H1 (cell line): ENCODE measurements around the gene TRHDE. TPM values are rescaled to one million over a fixed set of nuclear protein-coding genes. Genes with fewer than 3 reads are reported as not detected.

Source experiments
- CTCF ChIA-PET: fragments of 300-600 bp; sonication (Branson Sonifier 250); formaldehyde crosslinking; loops from one replicate; lab custom pipeline; 2021; ENCODE audit not compliant: partially characterized antibody; lab: Charles Lee
- POLR2A ChIA-PET: fragments of 300-600 bp; sonication (Branson Sonifier 250); formaldehyde crosslinking; loops from one replicate; lab custom pipeline; 2021; ENCODE audit warnings: inconsistent platforms; ENCODE audit not compliant: partially characterized antibody; lab: Charles Lee
- DNase-seq, 2 experiments: peaks; one replicate each; pipeline versions ENCODE4 v3.0.0 to v3.0.0-alpha.2; 2010 to 2022; ENCODE audit warnings: low spot score in 2 of 2, low read depth in 1 of 2, mixed read lengths in 1 of 2
- FAIRE-seq: peaks from 2 replicates; lab custom pipeline; 2011; peaks lifted over from hg19 to GRCh38; lab: Jason Lieb, UNC
- H2AFZ ChIP-seq: 2 replicates; pipeline ENCODE4 v1.8.1; 2012; ENCODE audit warnings: low read length, inconsistent platforms
- H2AK5ac ChIP-seq: 2 replicates; pipeline ENCODE4 v1.6.1; 2013; ENCODE audit warnings: low read depth, low read length
- H2BK120ac ChIP-seq: replicated peaks from 2 replicates; pipeline ENCODE3; 2013; ENCODE audit warnings: low read depth, low read length, inconsistent platforms
- H2BK12ac ChIP-seq: 2 replicates; pipeline ENCODE4 v1.6.1; 2013; ENCODE audit warnings: low read depth, low read length
- H2BK15ac ChIP-seq: 2 replicates; pipeline ENCODE4 v1.6.1; 2013; ENCODE audit warnings: low read length
- H2BK20ac ChIP-seq: 2 replicates; pipeline ENCODE4 v1.6.1; 2013; ENCODE audit warnings: low read length
- H2BK5ac ChIP-seq: 2 replicates; pipeline ENCODE4 v1.6.1; 2013; ENCODE audit warnings: low read depth, low read length
- H3K14ac ChIP-seq: 2 replicates; pipeline ENCODE4 v1.6.1; 2013; ENCODE audit warnings: inconsistent platforms; ENCODE audit not compliant: insufficient read length
- H3K18ac ChIP-seq: 2 replicates; pipeline ENCODE4 v1.6.1; 2013; ENCODE audit warnings: low read length; ENCODE audit errors: extremely low read depth
- H3K23ac ChIP-seq: 2 replicates; pipeline ENCODE4 v1.6.1; 2013; ENCODE audit warnings: inconsistent platforms; ENCODE audit not compliant: insufficient read length
- H3K23me2 ChIP-seq: 2 replicates; pipeline ENCODE4 v1.6.1; 2013; ENCODE audit warnings: low read depth, low read length
- H3K27ac ChIP-seq: 2 replicates; pipeline ENCODE4 v1.6.1; 2011; ENCODE audit warnings: low read depth, low read length, inconsistent platforms
- H3K27me3 ChIP-seq, 4 experiments: replicated peaks in 1 of 4; 1 replicate in 1 of 4; 2 replicates in 3 of 4; pipeline versions ENCODE4 v1.6.1 to v1.8.1; 2011 to 2013; ENCODE audit warnings: low read length in 3 of 4, mild to moderate bottlenecking in 3 of 4, inconsistent platforms in 2 of 4, mixed read lengths in 2 of 4, moderate library complexity in 1 of 4; ENCODE audit not compliant: control insufficient read depth in 3 of 4, insufficient read depth in 3 of 4; ENCODE audit errors: extremely low read depth in 1 of 4
- H3K36me3 ChIP-seq, 4 experiments: 2 replicates each; pipeline versions ENCODE4 v1.6.1 to v1.8.1; 2011 to 2013; ENCODE audit warnings: mild to moderate bottlenecking in 4 of 4, low read length in 3 of 4, moderate library complexity in 2 of 4, control low read depth in 1 of 4, inconsistent platforms in 1 of 4; ENCODE audit not compliant: insufficient read depth in 4 of 4, control insufficient read depth in 2 of 4
- H3K4ac ChIP-seq: replicated peaks from 2 replicates; pipeline ENCODE3; 2013; ENCODE audit warnings: low read length, low read depth, mixed read lengths, inconsistent platforms; ENCODE audit not compliant: insufficient read length
- H3K4me1 ChIP-seq, 4 experiments: replicated peaks in 1 of 4; 1 replicate in 1 of 4; 2 replicates in 3 of 4; pipeline versions ENCODE4 v1.6.1 to v1.8.1; 2011 to 2013; ENCODE audit warnings: low read length in 3 of 4, inconsistent platforms in 2 of 4, mixed read lengths in 1 of 4; ENCODE audit not compliant: insufficient read depth in 4 of 4, control insufficient read depth in 3 of 4
- H3K4me2 ChIP-seq, 2 experiments: 2 replicates each; pipeline versions ENCODE4 v1.6.1 to v1.8.1; 2011 to 2013; ENCODE audit warnings: low read depth in 2 of 2, low read length in 2 of 2, control low read depth in 1 of 2, inconsistent platforms in 1 of 2, mild to moderate bottlenecking in 1 of 2; ENCODE audit not compliant: insufficient read depth in 1 of 2
- H3K4me3 ChIP-seq, 4 experiments: fragments of 200-600, 300-600 bp in 1 of 4; sonication (generic), shearing (Covaris generic), sonication (Bioruptor Twin) in 1 of 4; 2 replicates each; pipeline versions ENCODE4 v1.5.1 to v1.8.1; 2011 to 2016; ENCODE audit warnings: low read length in 4 of 4, low read depth in 3 of 4, control low read depth in 2 of 4, inconsistent platforms in 2 of 4, mild to moderate bottlenecking in 2 of 4, mixed read lengths in 1 of 4, moderate library complexity in 1 of 4; ENCODE audit not compliant: insufficient read depth in 2 of 4; ENCODE audit errors: extremely low read depth in 1 of 4
- H3K56ac ChIP-seq: replicated peaks from 2 replicates; pipeline ENCODE3; 2013; ENCODE audit warnings: low read depth, mild to moderate bottlenecking, mixed read lengths, low read length, inconsistent platforms; ENCODE audit not compliant: insufficient read length
- H3K79me1 ChIP-seq: 2 replicates; pipeline ENCODE4 v1.6.1; 2013; ENCODE audit warnings: low read depth, low read length, control low read depth
- H3K79me2 ChIP-seq, 2 experiments: 2 replicates each; pipeline versions ENCODE4 v1.6.1 to v1.8.1; 2012 to 2013; ENCODE audit warnings: low read length in 2 of 2, mild to moderate bottlenecking in 2 of 2, inconsistent platforms in 1 of 2; ENCODE audit not compliant: insufficient read depth in 2 of 2, control insufficient read depth in 1 of 2
- H3K9ac ChIP-seq, 4 experiments: replicated peaks in 1 of 4; 1 replicate in 1 of 4; 2 replicates in 3 of 4; pipeline versions ENCODE4 v1.6.1 to v1.8.1; 2011 to 2013; ENCODE audit warnings: low read depth in 3 of 4, low read length in 3 of 4, control low read depth in 2 of 4, mild to moderate bottlenecking in 2 of 4, moderate library complexity in 2 of 4, inconsistent platforms in 1 of 4; ENCODE audit errors: extremely low read depth in 1 of 4
- H3K9me3 ChIP-seq, 2 experiments: 2 replicates each; pipeline versions ENCODE4 v1.6.1 to v1.8.1; 2012 to 2013; ENCODE audit warnings: mild to moderate bottlenecking in 2 of 2, moderate library complexity in 2 of 2, control low read depth in 1 of 2, inconsistent platforms in 1 of 2, low read depth in 1 of 2, low read length in 1 of 2, mixed read lengths in 1 of 2; ENCODE audit not compliant: insufficient read depth in 2 of 2
- H4K20me1 ChIP-seq, 2 experiments: replicated peaks in 1 of 2; 2 replicates each; pipeline versions ENCODE3 to v1.8.1; 2011 to 2013; ENCODE audit warnings: inconsistent platforms in 2 of 2, low read length in 2 of 2, mild to moderate bottlenecking in 1 of 2; ENCODE audit not compliant: insufficient read depth in 2 of 2, control insufficient read depth in 1 of 2
- H4K5ac ChIP-seq: 2 replicates; pipeline ENCODE4 v1.6.1; 2013; ENCODE audit warnings: low read length, low read depth, mixed read lengths, inconsistent platforms; ENCODE audit not compliant: insufficient read length
- H4K8ac ChIP-seq: 2 replicates; pipeline ENCODE4 v1.8.0; 2013; ENCODE audit warnings: mild to moderate bottlenecking, moderate library complexity, low read length, inconsistent platforms; ENCODE audit not compliant: insufficient read depth; ENCODE audit errors: extremely low read depth
- H4K91ac ChIP-seq: replicated peaks from 2 replicates; pipeline ENCODE3; 2013; ENCODE audit warnings: low read length, mixed read lengths, inconsistent platforms; ENCODE audit not compliant: insufficient read length
- BRCA1 ChIP-seq: IDR thresholded peaks from 2 replicates; pipeline ENCODE4 v1.6.1; 2012; ENCODE audit warnings: low read depth, low read length, improper control_type of control experiment
- CBX5 ChIP-seq: fragments of 300-800, 300-1000 bp; sonication (generic); IDR thresholded peaks from 2 replicates; pipeline ENCODE4 v1.7.1; 2016; ENCODE audit warnings: antibody characterized with exemption, low read length, low read depth
- CEBPB ChIP-seq: IDR thresholded peaks from 2 replicates; pipeline ENCODE4 v1.6.1; 2012; ENCODE audit warnings: low read depth, low read length
- CREB1 ChIP-seq: IDR thresholded peaks from 2 replicates; pipeline ENCODE4 v1.6.1; 2012; ENCODE audit warnings: inconsistent platforms
- CTBP2 ChIP-seq: IDR thresholded peaks from 2 replicates; pipeline ENCODE4 v1.7.0; 2011; ENCODE audit warnings: borderline replicate concordance, mild to moderate bottlenecking, moderate library complexity, mixed read lengths, low read length; ENCODE audit not compliant: insufficient read depth, insufficient read length
- EGR1 ChIP-seq: IDR thresholded peaks from 2 replicates; pipeline ENCODE4 v1.6.1; 2011; ENCODE audit warnings: low read depth, low read length, borderline replicate concordance
- HDAC2 ChIP-seq, 2 experiments: fragments of 300-600 bp in 1 of 2; sonication (generic) in 1 of 2; IDR thresholded peaks; 2 replicates each; pipeline ENCODE4 v1.6.1; 2011 to 2012; ENCODE audit warnings: low read depth in 2 of 2, low read length in 2 of 2, mild to moderate bottlenecking in 2 of 2, moderate library complexity in 2 of 2, borderline replicate concordance in 1 of 2, inconsistent platforms in 1 of 2
- KDM5A ChIP-seq: fragments of 200-600 bp; IDR thresholded peaks from 2 replicates; pipeline ENCODE4 v1.7.1; 2012; ENCODE audit warnings: mild to moderate bottlenecking, low read length, inconsistent platforms, mixed read lengths
- POLR2A ChIP-seq, 2 experiments: IDR thresholded peaks; 1 replicate in 1 of 2; 2 replicates in 1 of 2; pipeline ENCODE4 v1.6.1; 2011; ENCODE audit warnings: low read depth in 2 of 2, low read length in 2 of 2, mild to moderate bottlenecking in 2 of 2; ENCODE audit errors: control extremely low read depth in 1 of 2
- SP1 ChIP-seq: IDR thresholded peaks from 2 replicates; pipeline ENCODE4 v1.6.1; 2011; ENCODE audit warnings: low read depth, low read length
- SP4 ChIP-seq: IDR thresholded peaks from 2 replicates; pipeline ENCODE4 v1.6.1; 2012; ENCODE audit warnings: low read length, inconsistent platforms
- TAF1 ChIP-seq: IDR thresholded peaks from 2 replicates; pipeline ENCODE4 v1.6.1; 2011; ENCODE audit warnings: mild to moderate bottlenecking, low read depth, low read length
- TCF12 ChIP-seq: IDR thresholded peaks from 2 replicates; pipeline ENCODE4 v1.6.1; 2011; ENCODE audit warnings: low read depth, mild to moderate bottlenecking, low read length
- WGBS, 2 experiments: shearing (Covaris generic) in 1 of 2; methylation state at CpG; one replicate each; pipeline versions ENCODE4 v1.1.6 to v1.1.7; 2013 to 2015; ENCODE audit warnings: low lambda C conversion rate in 2 of 2, mixed read lengths in 2 of 2, inconsistent platforms in 1 of 2, low coverage in 1 of 2, missing lambda C conversion rate in 1 of 2; ENCODE audit not compliant: insufficient replicate concordance in 2 of 2, insufficient coverage in 1 of 2, insufficient read length in 1 of 2; ENCODE audit errors: extremely low coverage in 1 of 2, missing lambda C conversion rate in 1 of 2; 5-methylcytosine and 5-hydroxymethylcytosine counted together
- polyA plus RNA-seq, 7 experiments: library from polyadenylated mRNA; depleted of rRNA in 3 of 7; stranded (reverse) in 5 of 7; unstranded in 2 of 7; fragments of >200 nt in 5 of 7; fragments of 200-250 nt in 2 of 7; gene quantifications; 1 replicate in 5 of 7; 2 replicates in 1 of 7; 4 replicates in 1 of 7; pipeline versions ENCODE4 v1.2.1 to v1.2.3, GENCODE V29; 2011 to 2013; ENCODE audit warnings: missing spikeins in 2 of 7, mixed read lengths in 2 of 7
- total RNA-seq: library from RNA; stranded (reverse); fragmentation: NEBNext Ultra II Directional; extraction: Animal tissue kit (Norgen Biotek cat#: 25700); gene quantifications from 2 replicates; pipeline ENCODE4 v1.2.1, GENCODE V29; 2021

TRHDE gene
- total and polyA plus RNA-seq, 2 of the 8 experiments (the other 6 are each of a cell fraction or from before 2014, with no cell fraction given): 1.3 to 5.0 TPM

DNA sequence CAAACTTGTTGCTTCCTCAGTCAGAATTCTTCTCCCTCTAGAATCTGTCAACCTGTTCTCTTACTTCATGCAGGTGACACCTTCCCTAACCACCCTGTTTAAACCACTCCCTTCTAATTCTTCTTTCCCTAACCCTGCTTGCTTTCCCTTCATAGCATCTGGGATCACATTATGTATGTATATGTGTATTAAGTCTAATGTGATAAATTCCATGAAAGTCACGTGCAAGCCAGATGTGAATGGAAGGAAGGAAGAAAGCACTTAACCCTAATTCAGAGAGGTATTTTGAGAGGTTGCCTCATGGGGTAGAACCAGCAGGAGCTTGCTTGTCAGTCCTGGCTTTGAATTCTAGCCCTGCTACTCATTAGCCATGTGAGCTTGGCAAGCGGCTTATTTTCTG is 340.0 kb downstream of the TRHDE start:
- FAIRE-seq: peak; percentile 90
- Histone ChIP-seq H3K27me3 (no peaks in the 10 kb centered on the region), H3K36me3 (no peaks in the 10 kb centered on the region), H4K5ac (peak overlapping the region; percentile 61), H3K23me2 (no peaks in the 10 kb centered on the region), H2BK5ac (peak overlapping the region; percentile 78; the same call in 1 of the 2 replicates), H3K23ac (no peak overlapping the region), H2BK15ac (no peak overlapping the region), H4K8ac (no peak overlapping the region), H3K14ac (no peak overlapping the region), H3K18ac (no peak overlapping the region), H3K79me1 (no peaks in the 10 kb centered on the region), H2AK5ac (no peak overlapping the region), H3K9me3 (no peaks in the 10 kb centered on the region), H3K9ac (no peak overlapping the region), H3K4me1 (peaks cover 1 to 12% (median 11%) of the 10 kb centered on the region in 4 experiments; a peak in 6 of 7 replicates), H3K4me2 (peak overlapping the region; percentile 0 to 3; a peak in 1 of 4 replicates), H3K79me2 (no peaks in the 10 kb centered on the region), H2BK20ac (no peak overlapping the region), H2BK12ac (no peak overlapping the region), H3K27ac (peak overlapping the region; percentile 27; the same call in 1 of the 2 replicates), H2BK120ac (no peak overlapping the region), H3K4ac (no peak overlapping the region), H3K4me3 (no peak overlapping the region), H4K91ac (peak overlapping the region; percentile 56), H4K20me1 (no peaks in the 10 kb centered on the region), H3K56ac (peak overlapping the region; percentile 9), H2AFZ (no peak overlapping the region)
- ChIA-PET POLR2A (no interaction called here), CTCF (interaction anchor here (0.6 to 1.3 kb wide), 2 partner anchors 129 to 716 kb away, joined by 3 read pairs; no protein-coding TSS in a partner anchor)
- peak in 1 of 2 experiments; percentile 17 for DNase-seq
- WGBS, 2 experiments: 9% methylated on average over 2 of the region's 2 CpGs; no CpG with 5 or more reads in 1 of the 2 experiments
- TF ChIP-seq TCF12 (peak; percentile 83; the same call in 1 of the 2 replicates), CTBP2 (no peak), TAF1 (no peak), CREB1 (no peak), CEBPB (peak; percentile 77), EGR1 (0 out of 2 replicates have a peak, but pooled peaks have one; percentile 34), POLR2A (IDR thresholded peaks at IDR 0.05; ENCODE audit: control extremely low read depth in 1 of 2, low read depth in 2 of 2, low read length in 2 of 2) (no peak), KDM5A (no peak), HDAC2 (IDR thresholded peaks at IDR 0.05; ENCODE audit: borderline replicate concordance in 1 of 2, low read depth in 2 of 2, low read length in 2 of 2) (peak; percentile 14 to 49; a peak in 1 of 4 replicates), CBX5 (no peak), SP4 (no peak), SP1 (peak; percentile 58; the same call in 1 of the 2 replicates), BRCA1 (no peak)
